ENCODE data around the gene TMEM119. TPM values are rescaled to one million over a fixed set of nuclear protein-coding genes. Genes with fewer than 3 reads are reported as not detected.

The TMEM119 gene
- total RNA-seq, 2 experiments from 2014 or later, result 2.1 to 2.6 TPM

DNA sequence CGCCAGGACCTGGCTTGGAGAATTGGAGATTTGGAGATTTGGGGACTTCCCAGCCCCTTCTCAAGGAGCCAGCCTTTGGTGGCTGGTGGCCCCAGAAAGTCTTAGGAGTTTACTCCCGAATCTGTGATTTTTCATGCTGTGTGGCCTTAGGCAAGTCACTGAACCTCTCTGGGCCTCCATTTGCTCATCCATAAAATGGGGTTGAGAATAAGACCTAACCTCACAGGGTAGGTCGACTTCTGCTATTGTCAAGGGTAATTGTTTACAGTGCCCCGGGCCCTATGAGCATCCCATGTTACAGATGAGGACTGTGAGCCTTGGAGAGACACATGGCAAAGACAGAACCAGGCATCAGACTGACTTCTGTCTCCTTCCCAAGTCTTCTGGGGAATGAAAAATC, 16.2 kb upstream of the TMEM119 start:
- no peak overlapping the region for H3K4me3 Mint-ChIP-seq
- TF ChIP-seq, protein P1, sequence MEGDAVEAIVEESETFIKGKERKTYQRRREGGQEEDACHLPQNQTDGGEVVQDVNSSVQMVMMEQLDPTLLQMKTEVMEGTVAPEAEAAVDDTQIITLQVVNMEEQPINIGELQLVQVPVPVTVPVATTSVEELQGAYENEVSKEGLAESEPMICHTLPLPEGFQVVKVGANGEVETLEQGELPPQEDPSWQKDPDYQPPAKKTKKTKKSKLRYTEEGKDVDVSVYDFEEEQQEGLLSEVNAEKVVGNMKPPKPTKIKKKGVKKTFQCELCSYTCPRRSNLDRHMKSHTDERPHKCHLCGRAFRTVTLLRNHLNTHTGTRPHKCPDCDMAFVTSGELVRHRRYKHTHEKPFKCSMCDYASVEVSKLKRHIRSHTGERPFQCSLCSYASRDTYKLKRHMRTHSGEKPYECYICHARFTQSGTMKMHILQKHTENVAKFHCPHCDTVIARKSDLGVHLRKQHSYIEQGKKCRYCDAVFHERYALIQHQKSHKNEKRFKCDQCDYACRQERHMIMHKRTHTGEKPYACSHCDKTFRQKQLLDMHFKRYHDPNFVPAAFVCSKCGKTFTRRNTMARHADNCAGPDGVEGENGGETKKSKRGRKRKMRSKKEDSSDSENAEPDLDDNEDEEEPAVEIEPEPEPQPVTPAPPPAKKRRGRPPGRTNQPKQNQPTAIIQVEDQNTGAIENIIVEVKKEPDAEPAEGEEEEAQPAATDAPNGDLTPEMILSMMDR (IDR thresholded peaks at IDR 0.05), result no peak
- DNase-seq (no peak), ATAC-seq (ENCODE audit: poor library complexity) (no peak)
- Histone ChIP-seq H3K9me3 (ENCODE audit: control insufficient read depth in 1 of 2, insufficient read depth in 1 of 2, low read length in 2 of 2) (peaks cover 0 to 12% of the 10 kb centered on the region in 2 experiments), H3K4me1 (ENCODE audit: insufficient read depth, low read length) (peaks cover 47% of the 10 kb centered on the region), H3K27me3 (ENCODE audit: control insufficient read depth in 1 of 2, insufficient read depth in 2 of 2, low read length in 2 of 2) (no peaks in the 10 kb centered on the region), H3K4me3 (ENCODE audit: low read length) (no peak overlapping the region), H3K36me3 (ENCODE audit: insufficient read depth, low read length) (peaks cover under 1% of the 10 kb centered on the region), H3K27ac (ENCODE audit: low read depth in 1 of 2, low read length in 2 of 2) (no peak overlapping the region)
- peaks cover 32% of the 10 kb centered on the region for H3K36me3 Mint-ChIP-seq (ENCODE audit: low read depth)
- intact Hi-C loops (cut with DNase I, micrococcal nuclease), result no loop called here
- H3K27me3 Mint-ChIP-seq, result no peaks in the 10 kb centered on the region
- H3K4me1 Mint-ChIP-seq (ENCODE audit: low read depth), result peaks cover 37% of the 10 kb centered on the region
- H3K9me3 Mint-ChIP-seq, result no peaks in the 10 kb centered on the region
- CTCF ChIA-PET, result interaction anchor here (2.1 to 6.5 kb wide), 2 partner anchors 22 to 47 kb away, joined by 5 to 102 read pairs; partner anchors contain the start of gene ISCU
- POLR2A ChIA-PET, result interaction anchor here (1.8 kb wide), 1 partner anchor 52 kb away, joined by 7 read pairs; the partner anchor contains the start of genes ISCU and SART3
- peak overlapping the region; percentile 84 for H3K27ac Mint-ChIP-seq

GRCh38 chr12:108613548-108613947, 15.7 kb upstream of the TMEM119 start:
- ChIA-PET CTCF (interaction anchor here (2.1 kb wide), 1 partner anchor 22 kb away, joined by 5 read pairs; no protein-coding TSS in a partner anchor), POLR2A (interaction anchor here (1.8 kb wide), 1 partner anchor 52 kb away, joined by 7 read pairs; the partner anchor contains the start of genes ISCU and SART3)
- no peak overlapping the region for H3K4me3 ChIP-seq (ENCODE audit: low read length)
- no peak overlapping the region for H3K4me3 Mint-ChIP-seq
- H3K9me3 ChIP-seq (ENCODE audit: control insufficient read depth in 1 of 2, insufficient read depth in 1 of 2, low read length in 2 of 2), result peaks cover 0 to 12% of the 10 kb centered on the region in 2 experiments
- peaks cover 42% of the 10 kb centered on the region for H3K4me1 ChIP-seq (ENCODE audit: insufficient read depth, low read length)
- H3K27ac Mint-ChIP-seq, result no peak overlapping the region
- no peak for ATAC-seq (ENCODE audit: poor library complexity)
- intact Hi-C loops (cut with DNase I, micrococcal nuclease), result no loop called here
- H3K27me3 Mint-ChIP-seq, result no peaks in the 10 kb centered on the region
- H3K36me3 Mint-ChIP-seq (ENCODE audit: low read depth), result peaks cover 29% of the 10 kb centered on the region
- H3K36me3 ChIP-seq (ENCODE audit: insufficient read depth, low read length), result no peaks in the 10 kb centered on the region
- DNase-seq, result peak in 2 of 14 experiments; percentile 27 to 48
- H3K27ac ChIP-seq (ENCODE audit: low read depth in 1 of 2, low read length in 2 of 2), result no peak overlapping the region
- no peaks in the 10 kb centered on the region for H3K27me3 ChIP-seq (ENCODE audit: control insufficient read depth in 1 of 2, insufficient read depth in 2 of 2, low read length in 2 of 2)
- TF ChIP-seq, protein P1 (IDR thresholded peaks at IDR 0.05), result no peak
- no peaks in the 10 kb centered on the region for H3K9me3 Mint-ChIP-seq
- peaks cover 33% of the 10 kb centered on the region for H3K4me1 Mint-ChIP-seq (ENCODE audit: low read depth)

DNA sequence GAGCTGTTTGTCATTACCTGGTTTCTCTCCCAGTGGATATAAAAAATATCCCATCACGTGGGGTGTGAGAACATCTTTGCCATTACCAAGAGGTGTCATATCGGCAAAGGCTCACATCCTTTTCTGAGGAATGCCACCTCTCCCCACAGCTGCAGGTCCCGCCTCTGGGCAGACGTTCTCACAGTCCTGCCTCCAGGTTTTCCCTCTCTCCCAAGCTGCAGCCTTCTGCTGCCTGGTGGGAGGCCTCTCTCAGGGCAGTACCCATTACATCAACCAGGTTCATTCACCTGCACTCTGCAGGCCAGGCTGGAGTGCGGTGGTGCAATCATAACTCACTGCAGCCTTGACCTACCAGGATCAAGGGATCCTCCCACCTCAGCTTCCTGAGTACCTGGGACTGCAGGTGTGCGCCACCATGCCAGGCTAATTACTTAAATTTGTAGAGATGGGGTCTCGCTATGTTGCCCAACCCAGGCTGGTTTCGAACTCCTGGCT, 15.0 kb upstream of the TMEM119 start:
- intact Hi-C loops (cut with DNase I, micrococcal nuclease), result no loop called here

More for the DNA sequence above, 15.0 kb upstream of the TMEM119 start:
- peaks cover 22% of the 10 kb centered on the region for H3K36me3 Mint-ChIP-seq (ENCODE audit: low read depth)
- H3K27ac Mint-ChIP-seq, result no peak overlapping the region
- ChIA-PET CTCF (interaction anchor here (2.1 kb wide), 1 partner anchor 23 kb away, joined by 5 read pairs; no protein-coding TSS in a partner anchor), POLR2A (interaction anchor here (1.8 kb wide), 1 partner anchor 51 kb away, joined by 7 read pairs; the partner anchor contains the start of genes ISCU and SART3)
- Histone ChIP-seq H3K27ac (ENCODE audit: low read depth in 1 of 2, low read length in 2 of 2) (no peak overlapping the region), H3K9me3 (ENCODE audit: control insufficient read depth in 1 of 2, insufficient read depth in 1 of 2, low read length in 2 of 2) (peaks cover 0 to 12% of the 10 kb centered on the region in 2 experiments), H3K36me3 (ENCODE audit: insufficient read depth, low read length) (no peaks in the 10 kb centered on the region), H3K27me3 (ENCODE audit: control insufficient read depth in 1 of 2, insufficient read depth in 2 of 2, low read length in 2 of 2) (no peaks in the 10 kb centered on the region), H3K4me3 (ENCODE audit: low read length) (no peak overlapping the region), H3K4me1 (ENCODE audit: insufficient read depth, low read length) (peaks cover 35% of the 10 kb centered on the region)
- no peak overlapping the region for H3K4me3 Mint-ChIP-seq
- TF ChIP-seq, protein P1 (IDR thresholded peaks at IDR 0.05), result no peak
- ATAC-seq (ENCODE audit: poor library complexity), result no peak
- no peaks in the 10 kb centered on the region for H3K9me3 Mint-ChIP-seq
- no peak for DNase-seq
- no peaks in the 10 kb centered on the region for H3K27me3 Mint-ChIP-seq
- peaks cover 26% of the 10 kb centered on the region for H3K4me1 Mint-ChIP-seq (ENCODE audit: low read depth)

All from CD4-positive, alpha-beta T cell (primary cell).